ENCODE data around the gene TMEM26.

TMEM26 gene

DNA sequence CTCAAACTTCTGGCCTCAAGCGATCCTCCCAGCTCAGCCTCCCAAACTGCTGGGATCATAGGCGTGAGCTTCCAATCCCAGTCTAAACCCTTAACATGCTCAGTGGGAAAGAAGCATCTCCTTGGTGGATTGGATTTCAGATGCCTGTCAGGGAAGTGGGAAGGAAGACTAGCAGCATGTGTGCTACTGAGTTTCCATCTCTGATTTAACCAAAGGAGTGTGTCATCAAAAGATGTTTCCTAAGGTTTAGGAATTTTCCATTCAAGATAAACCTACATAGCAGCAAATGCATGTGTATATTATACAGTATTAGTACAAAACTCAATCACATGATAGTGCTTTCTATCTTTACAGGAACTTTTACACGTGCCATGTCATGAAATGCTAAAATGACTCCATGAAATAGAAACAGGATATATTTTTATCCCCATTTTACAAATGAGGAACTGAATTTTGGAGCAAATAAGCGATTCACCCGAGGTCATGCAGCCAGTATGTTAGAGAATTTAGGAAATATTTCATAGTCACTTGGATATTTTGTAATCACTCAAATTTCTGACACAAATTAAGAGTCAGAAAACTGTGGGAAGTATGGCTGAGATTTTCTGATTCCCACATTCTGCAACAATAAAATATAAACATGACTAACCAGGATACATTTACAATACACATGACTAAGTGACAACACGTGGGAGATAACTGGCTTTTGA lies 11.4 kb upstream of the TMEM26 start:
- Histone ChIP-seq H3K36me3 (no peaks in the 10 kb centered on the region), H3K27ac (no peak overlapping the region)
- TF ChIP-seq, protein P1, sequence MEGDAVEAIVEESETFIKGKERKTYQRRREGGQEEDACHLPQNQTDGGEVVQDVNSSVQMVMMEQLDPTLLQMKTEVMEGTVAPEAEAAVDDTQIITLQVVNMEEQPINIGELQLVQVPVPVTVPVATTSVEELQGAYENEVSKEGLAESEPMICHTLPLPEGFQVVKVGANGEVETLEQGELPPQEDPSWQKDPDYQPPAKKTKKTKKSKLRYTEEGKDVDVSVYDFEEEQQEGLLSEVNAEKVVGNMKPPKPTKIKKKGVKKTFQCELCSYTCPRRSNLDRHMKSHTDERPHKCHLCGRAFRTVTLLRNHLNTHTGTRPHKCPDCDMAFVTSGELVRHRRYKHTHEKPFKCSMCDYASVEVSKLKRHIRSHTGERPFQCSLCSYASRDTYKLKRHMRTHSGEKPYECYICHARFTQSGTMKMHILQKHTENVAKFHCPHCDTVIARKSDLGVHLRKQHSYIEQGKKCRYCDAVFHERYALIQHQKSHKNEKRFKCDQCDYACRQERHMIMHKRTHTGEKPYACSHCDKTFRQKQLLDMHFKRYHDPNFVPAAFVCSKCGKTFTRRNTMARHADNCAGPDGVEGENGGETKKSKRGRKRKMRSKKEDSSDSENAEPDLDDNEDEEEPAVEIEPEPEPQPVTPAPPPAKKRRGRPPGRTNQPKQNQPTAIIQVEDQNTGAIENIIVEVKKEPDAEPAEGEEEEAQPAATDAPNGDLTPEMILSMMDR (IDR thresholded peaks at IDR 0.05; ENCODE audit: low read depth, low read length), result no peak

DNA sequence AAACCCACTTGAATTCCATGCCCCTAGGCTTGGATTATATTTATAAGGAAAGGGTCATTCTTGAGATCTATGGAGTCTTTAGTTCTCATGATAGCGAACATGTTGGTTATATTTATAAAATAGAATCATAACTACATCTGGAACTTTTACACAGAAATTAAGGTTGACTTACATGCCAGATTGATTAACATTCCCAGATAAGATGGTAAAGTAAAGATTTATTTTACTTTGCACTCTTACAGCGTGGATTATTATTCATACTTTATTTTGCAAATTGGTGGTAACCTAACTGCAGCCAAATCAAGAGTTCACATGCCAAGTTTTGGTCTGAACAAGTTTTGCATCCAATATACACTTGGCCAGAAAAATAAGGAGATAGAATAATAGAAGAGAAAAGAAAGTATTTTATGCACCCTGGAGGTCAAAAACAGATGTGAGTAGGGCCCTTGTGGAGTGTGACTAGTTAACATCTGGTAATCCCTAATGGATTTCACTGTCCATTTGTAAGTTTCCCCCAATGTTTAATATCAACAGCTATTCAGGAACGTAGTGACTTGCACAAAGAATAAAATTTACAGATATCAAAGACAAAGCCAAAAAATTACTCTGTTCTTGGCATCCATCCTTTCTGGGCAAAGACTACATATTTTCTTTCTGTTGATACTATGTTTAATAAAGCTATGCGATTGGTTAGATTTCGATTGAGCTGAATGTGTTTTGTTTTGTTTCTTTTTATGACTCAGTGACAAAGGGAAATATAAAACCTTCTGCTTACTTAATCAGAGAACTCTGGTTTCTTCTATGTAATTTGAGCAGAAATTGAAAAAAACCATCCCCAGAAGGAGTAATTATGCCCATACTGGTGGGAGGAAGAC lies 10.1 kb upstream of the TMEM26 start:
- DNase-seq, result no peak
- H3K4me3 ChIP-seq (ENCODE audit: low read depth, low read length), result no peak overlapping the region

More for the DNA sequence above, 11.4 kb upstream of the TMEM26 start:
- DNase-seq, result no peak
- H3K27me3 ChIP-seq (ENCODE audit: insufficient read depth, low read depth, severe bottlenecking), result no peaks in the 10 kb centered on the region
- no peak overlapping the region for H3K4me3 ChIP-seq (ENCODE audit: low read depth, low read length)
- H3K9me3 ChIP-seq (ENCODE audit: severe bottlenecking), result no peaks in the 10 kb centered on the region

DNA sequence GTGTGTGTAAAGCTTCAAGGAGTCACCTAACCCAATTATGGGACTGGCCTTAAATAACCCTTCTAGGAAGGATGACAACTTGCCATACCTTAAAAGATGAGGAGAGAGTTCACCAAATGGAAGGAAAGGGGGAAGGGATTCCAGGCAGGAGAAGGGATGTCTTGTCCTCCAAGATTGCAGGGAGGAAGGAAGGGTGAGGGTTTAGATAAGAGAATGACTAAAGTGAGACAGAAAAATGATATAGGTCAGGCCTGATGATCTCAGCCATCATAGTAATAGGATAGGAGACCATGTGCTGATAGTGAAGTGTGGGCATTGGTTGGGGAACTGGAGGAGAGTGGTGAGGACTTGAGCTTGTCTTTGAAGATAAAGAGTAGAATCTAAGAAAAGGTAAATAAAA lies 7.7 kb upstream of the TMEM26 start:
- no peak for DNase-seq
- Histone ChIP-seq H3K27me3 (ENCODE audit: insufficient read depth, low read depth, severe bottlenecking) (no peaks in the 10 kb centered on the region), H3K4me3 (ENCODE audit: low read depth, low read length) (no peak overlapping the region), H3K9me3 (ENCODE audit: severe bottlenecking) (no peaks in the 10 kb centered on the region), H3K36me3 (no peaks in the 10 kb centered on the region), H3K27ac (no peak overlapping the region)
- TF ChIP-seq, protein P1 (IDR thresholded peaks at IDR 0.05; ENCODE audit: low read depth, low read length), result no peak

More for the DNA sequence above, 10.1 kb upstream of the TMEM26 start:
- no peaks in the 10 kb centered on the region for H3K9me3 ChIP-seq (ENCODE audit: severe bottlenecking)
- no peaks in the 10 kb centered on the region for H3K27me3 ChIP-seq (ENCODE audit: insufficient read depth, low read depth, severe bottlenecking)
- TF ChIP-seq, protein P1 (IDR thresholded peaks at IDR 0.05; ENCODE audit: low read depth, low read length), result no peak
- no peak overlapping the region for H3K27ac ChIP-seq
- H3K36me3 ChIP-seq, result no peaks in the 10 kb centered on the region

DNA sequence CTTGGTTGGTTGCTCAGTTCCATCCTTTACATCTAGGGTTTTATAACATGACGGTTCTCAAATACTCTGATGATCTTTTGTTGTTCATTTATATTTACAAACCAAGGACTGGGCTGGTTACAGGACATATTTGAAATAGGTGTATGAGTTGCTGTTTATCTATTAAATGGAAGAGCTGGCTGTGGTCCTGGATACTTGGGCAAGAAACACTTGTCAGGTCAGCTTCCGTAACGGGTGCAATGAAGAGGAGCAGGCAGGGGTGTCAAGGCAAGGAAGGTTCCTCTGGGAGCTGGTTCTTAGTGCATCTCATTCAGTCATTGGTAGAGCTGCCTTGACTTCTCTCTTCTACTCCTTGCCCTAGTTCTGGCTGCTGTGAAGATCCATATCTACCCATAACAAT lies 4.8 kb upstream of the TMEM26 start:
- H3K36me3 ChIP-seq, result no peaks in the 10 kb centered on the region
- H3K4me3 ChIP-seq (ENCODE audit: low read depth, low read length), result no peak overlapping the region
- no peak for DNase-seq
- no peak overlapping the region for H3K27ac ChIP-seq
- H3K27me3 ChIP-seq (ENCODE audit: insufficient read depth, low read depth, severe bottlenecking), result no peaks in the 10 kb centered on the region
- TF ChIP-seq, protein P1 (IDR thresholded peaks at IDR 0.05; ENCODE audit: low read depth, low read length), result no peak
- no peaks in the 10 kb centered on the region for H3K9me3 ChIP-seq (ENCODE audit: severe bottlenecking)

DNA sequence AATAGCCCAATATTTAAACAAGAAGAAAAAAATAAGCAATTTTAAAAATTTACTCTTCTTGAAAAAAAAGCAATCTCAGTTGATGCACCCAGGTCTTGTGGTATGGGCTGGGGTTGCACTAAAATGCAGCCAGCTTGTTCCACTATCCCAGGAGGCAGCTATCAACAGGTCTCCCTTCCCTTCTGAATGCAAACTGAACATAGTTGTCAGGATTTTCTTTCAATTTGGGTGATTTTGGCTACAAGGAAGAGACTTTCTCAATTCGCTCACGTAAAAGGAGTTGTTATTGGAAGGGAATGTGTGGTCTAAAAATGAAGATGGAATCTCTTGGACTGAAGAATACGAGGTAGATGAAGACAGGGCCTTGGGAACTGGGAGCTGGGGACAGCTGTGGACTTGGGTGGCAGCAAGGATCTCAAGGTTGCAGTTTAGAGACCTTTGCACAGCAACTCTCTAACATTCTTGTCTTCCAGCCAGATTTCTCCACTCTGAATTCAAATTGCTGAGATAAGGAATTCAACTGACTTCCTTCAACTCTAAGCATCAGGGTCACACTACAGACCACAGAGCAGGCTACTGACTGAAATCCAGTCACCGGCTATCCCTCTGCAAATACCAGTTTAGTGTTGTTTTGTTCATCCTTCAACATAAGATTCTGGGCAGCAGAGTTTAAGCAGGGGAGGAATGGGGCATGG lies 3.1 kb upstream of the TMEM26 start:
- TF ChIP-seq, protein P1 (IDR thresholded peaks at IDR 0.05; ENCODE audit: low read depth, low read length), result no peak
- Histone ChIP-seq H3K9me3 (ENCODE audit: severe bottlenecking) (no peaks in the 10 kb centered on the region), H3K4me3 (ENCODE audit: low read depth, low read length) (no peak overlapping the region), H3K27me3 (ENCODE audit: insufficient read depth, low read depth, severe bottlenecking) (no peaks in the 10 kb centered on the region), H3K27ac (no peak overlapping the region), H3K36me3 (no peaks in the 10 kb centered on the region)
- DNase-seq, result no peak
